ENCODE measurements around the gene SNAPIN. TPM values are rescaled to one million over a fixed set of nuclear protein-coding genes. Genes with fewer than 3 reads are reported as not detected.

Gene SNAPIN
- total RNA-seq, 1 donor from 2014 or later = 38.8 TPM

Other genes starting within 250 kb of the SNAPIN start
- not detected for gene S100A7A, start 242.2 kb upstream of the SNAPIN start, total RNA-seq
- gene S100A7, start 198.1 kb upstream of the SNAPIN start, total RNA-seq = not detected
- gene S100A6, start 122.7 kb upstream of the SNAPIN start, total RNA-seq = 824 TPM
- not detected for gene S100A5, start 117.8 kb upstream of the SNAPIN start, total RNA-seq
- gene S100A4, start 112.9 kb upstream of the SNAPIN start, total RNA-seq = 66.8 TPM
- gene S100A3, start 109.4 kb upstream of the SNAPIN start, total RNA-seq = not detected
- 1.4 TPM for gene S100A2, start 92.9 kb upstream of the SNAPIN start, total RNA-seq
- gene S100A16, start 45.6 kb upstream of the SNAPIN start, total RNA-seq = 86.7 TPM
- gene S100A14, start 42.4 kb upstream of the SNAPIN start, total RNA-seq = 56.9 TPM
- gene S100A13, start 31.2 kb upstream of the SNAPIN start, total RNA-seq = 64.7 TPM
- gene S100A1, start 30.3 kb upstream of the SNAPIN start, total RNA-seq = 3.3 TPM
- gene CHTOP, start 24.6 kb upstream of the SNAPIN start, total RNA-seq = 69.4 TPM
- gene ILF2, start 12.3 kb downstream of the SNAPIN start, total RNA-seq = 87.6 TPM
- gene NPR1, start 20.0 kb downstream of the SNAPIN start, total RNA-seq = 8.8 TPM
- 72.9 TPM for gene INTS3, start 69.3 kb downstream of the SNAPIN start, total RNA-seq
- gene SLC27A3, start 116.7 kb downstream of the SNAPIN start, total RNA-seq = 22.1 TPM